Measurements from ENCODE around the gene CDC42.
"Not testable (repeated sequence)": the region's sequence is repeated elsewhere in the genome, so short reads cannot be mapped to it uniquely, and the experiment has no call there.

CDC42 gene

GRCh38 chr1:22052115-22053016 is at the start of gene CDC42:
CDC42 (plus strand) TSS chr1:22052709; CDS start chr1:22078479, 25,770 bp downstream.
- DNase-seq: peak; percentile 97

GRCh38 chr1:22002875-22003274 is 49.6 kb upstream of the CDC42 start:
- not testable (repeated sequence) for DNase-seq

GRCh38 chr1:22003959-22004358 is 48.5 kb upstream of the CDC42 start:
- not testable (repeated sequence) for DNase-seq

GRCh38 chr1:22005261-22006149 is 47.0 kb upstream of the CDC42 start:
- DNase-seq: peak; percentile 55

- DNase-seq: not testable (repeated sequence)
Observed at GRCh38 chr1:22006736-22007135, 45.8 kb upstream of the CDC42 start.

- not testable (repeated sequence) for DNase-seq
Observed at GRCh38 chr1:22007262-22007661, 45.2 kb upstream of the CDC42 start.

- DNase-seq: not testable (repeated sequence)
Observed at GRCh38 chr1:22009566-22009965, 42.9 kb upstream of the CDC42 start.

- DNase-seq: not testable (repeated sequence)
Observed at GRCh38 chr1:22012752-22013151, 39.8 kb upstream of the CDC42 start.

GRCh38 chr1:22014575-22015206 is 37.8 kb upstream of the CDC42 start:
- DNase-seq: not testable (repeated sequence)

- peak; percentile 77 for DNase-seq
Observed at GRCh38 chr1:22018583-22019559, 33.6 kb upstream of the CDC42 start.

GRCh38 chr1:22021061-22021460 is 31.4 kb upstream of the CDC42 start:
- DNase-seq: no peak

GRCh38 chr1:22024485-22025367 is 27.8 kb upstream of the CDC42 start:
- DNase-seq: peak; percentile 80

GRCh38 chr1:22025368-22026155 is 26.9 kb upstream of the CDC42 start:
- DNase-seq: peak; percentile 93

GRCh38 chr1:22026924-22027289 is 25.6 kb upstream of the CDC42 start:
- no peak for DNase-seq

- DNase-seq: no peak
Observed at GRCh38 chr1:22030057-22030456, 22.5 kb upstream of the CDC42 start.

GRCh38 chr1:22030473-22030872 is 22.0 kb upstream of the CDC42 start:
- no peak for DNase-seq

- peak; percentile 36 for DNase-seq
Observed at GRCh38 chr1:22031214-22031962, 21.1 kb upstream of the CDC42 start.

- not testable (repeated sequence) for DNase-seq
Observed at GRCh38 chr1:22034834-22035233, 17.7 kb upstream of the CDC42 start.

- no peak for DNase-seq
Observed at GRCh38 chr1:22037520-22037919, 15.0 kb upstream of the CDC42 start.

Measured in stimulated activated CD4-positive, alpha-beta T cell treated with anti-CD3 and anti-CD28 coated beads, Interleukin-15, amount 100 ng/mL, for 24 hours (primary cell).